Putamen (tissue), 1 donor: ENCODE results near the gene KRTAP9-6.
"Not testable (repeated sequence)": the region's sequence is repeated elsewhere in the genome, so short reads cannot be mapped to it uniquely, and the experiment has no call there.

Experiments
- DNase-seq: peaks from one replicate; pipeline ENCODE4 v3.0.0-alpha.2; 2016; ENCODE audit warnings: low spot score

Gene KRTAP9-6

GRCh38 chr17:41271858-41272257 is 6.7 kb downstream of the KRTAP9-6 start:
- DNase-seq: no peak

GRCh38 chr17:41275648-41276190 is 10.5 kb downstream of the KRTAP9-6 start, which contains the start of gene KRTAP9-7:
TSS of gene KRTAP9-7 (plus strand) at chr17:41275698. CDS start at chr17:41275698, 0 bp downstream.
- DNase-seq: not testable (repeated sequence)

GRCh38 chr17:41278176-41278955 is 13.2 kb downstream of the KRTAP9-6 start:
- DNase-seq: no peak

DNA sequence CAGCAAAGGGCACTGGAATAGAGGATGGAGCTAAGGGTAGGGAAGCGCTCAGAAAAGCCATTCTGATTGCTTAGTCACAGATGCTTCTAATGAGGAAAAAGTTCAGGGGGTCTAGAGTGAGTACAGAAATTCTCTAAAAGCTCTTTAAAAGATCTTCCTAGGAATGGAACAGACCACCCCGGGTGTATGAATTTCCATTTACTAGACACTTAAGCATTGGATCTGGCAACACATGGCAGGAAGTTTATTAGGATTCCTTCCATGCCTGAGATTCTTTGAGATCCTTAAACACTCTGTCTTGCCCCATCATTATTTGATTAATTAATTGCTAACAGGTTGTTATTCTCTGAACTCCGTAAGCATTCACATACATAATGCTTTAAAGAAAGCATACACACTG is 18.9 kb downstream of the KRTAP9-6 start:
- DNase-seq: no peak

DNA sequence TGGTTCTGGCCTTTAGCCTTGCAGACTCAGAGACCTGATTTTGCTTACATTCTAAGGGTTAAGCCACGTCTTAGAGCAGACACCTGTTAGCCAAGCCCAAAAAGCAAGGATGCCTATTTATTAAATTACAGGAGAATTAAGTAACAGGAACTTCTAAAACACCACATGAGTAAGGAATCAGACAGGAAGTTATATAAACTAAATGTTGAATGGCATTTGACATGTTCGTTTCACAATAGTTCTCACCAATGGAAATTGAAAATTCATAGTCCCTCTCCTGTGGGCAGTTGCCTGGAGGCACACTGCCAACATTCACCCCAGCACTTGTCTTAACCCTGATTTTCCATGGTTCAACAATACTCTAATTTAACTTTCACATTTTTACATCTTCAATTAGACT is 19.4 kb downstream of the KRTAP9-6 start:
- DNase-seq: no peak

DNA sequence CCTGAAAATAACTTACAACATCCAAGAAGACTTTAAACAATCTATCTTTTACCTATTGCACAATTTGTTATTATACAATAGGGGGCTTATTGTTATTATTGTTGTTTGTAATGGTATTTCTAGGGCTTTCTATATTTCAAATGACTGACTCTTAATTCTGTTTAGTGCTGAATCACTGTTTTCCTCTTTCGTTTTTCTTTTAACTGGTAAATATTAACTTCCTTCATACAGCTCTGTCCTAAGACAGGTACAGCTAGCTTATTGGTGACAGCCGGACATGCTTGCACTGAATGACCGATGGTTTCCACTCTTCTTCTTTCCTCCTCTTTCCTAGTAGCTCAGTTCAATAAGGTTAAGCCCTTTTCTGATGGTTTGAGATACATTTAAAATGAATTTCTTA is 21.9 kb downstream of the KRTAP9-6 start:
- DNase-seq: no peak

GRCh38 chr17:41294016-41294415 is 28.8 kb downstream of the KRTAP9-6 start:
- DNase-seq: no peak

DNA sequence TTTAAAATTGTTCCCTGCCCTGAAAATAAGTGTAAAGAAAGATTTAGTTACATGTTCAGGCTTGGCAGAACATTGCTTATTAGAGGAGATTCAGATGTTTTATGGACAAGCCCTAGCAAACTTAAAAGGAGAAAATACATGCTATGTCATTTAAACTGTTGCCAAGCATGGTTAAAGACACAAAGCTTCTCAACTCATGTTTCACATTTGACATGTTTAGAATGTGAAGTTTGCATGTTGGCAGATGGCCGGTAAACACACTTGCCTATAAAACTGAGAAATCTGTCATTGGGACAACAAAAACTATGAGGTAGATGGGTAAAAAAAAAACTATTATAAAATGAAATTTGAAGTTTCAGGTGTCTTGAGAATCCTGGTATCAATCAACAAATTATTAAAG is 31.7 kb downstream of the KRTAP9-6 start:
- no peak for DNase-seq

GRCh38 chr17:41298458-41299135 is 33.4 kb downstream of the KRTAP9-6 start:
- no peak for DNase-seq

DNA sequence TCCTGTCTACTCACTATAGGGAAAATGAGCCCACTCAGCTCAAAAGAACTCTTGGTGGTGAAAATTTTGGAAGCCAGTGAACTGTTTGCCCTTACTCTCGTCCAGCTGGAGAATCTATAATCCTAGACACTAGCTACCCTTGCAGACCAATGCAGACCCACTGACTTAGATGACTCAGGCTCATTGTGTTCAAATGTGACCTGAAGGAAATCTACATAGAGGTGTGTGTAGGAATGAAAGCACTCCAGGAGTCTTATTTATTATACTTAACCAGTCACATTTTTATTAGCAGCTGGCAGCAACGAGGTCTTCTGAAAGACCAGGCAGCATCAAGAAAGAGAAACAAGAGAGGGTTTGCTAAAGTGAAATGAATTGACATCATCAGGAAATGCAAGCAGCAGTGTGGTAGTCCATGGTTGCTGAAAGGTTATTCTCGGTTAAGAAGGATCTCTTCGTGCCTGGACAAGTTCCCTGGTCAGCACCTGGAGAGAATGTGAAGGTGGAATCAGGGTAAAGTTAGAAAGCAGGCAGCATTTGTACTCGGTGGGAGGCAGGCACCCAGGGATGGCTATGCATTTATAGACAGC is 36.1 kb downstream of the KRTAP9-6 start:
- DNase-seq: no peak

GRCh38 chr17:41301916-41302901 is 37.0 kb downstream of the KRTAP9-6 start, which contains the start of gene KRTAP29-1:
TSS of gene KRTAP29-1 (minus strand) at chr17:41302851. CDS start at chr17:41302851, 0 bp downstream.
- no peak for DNase-seq

DNA sequence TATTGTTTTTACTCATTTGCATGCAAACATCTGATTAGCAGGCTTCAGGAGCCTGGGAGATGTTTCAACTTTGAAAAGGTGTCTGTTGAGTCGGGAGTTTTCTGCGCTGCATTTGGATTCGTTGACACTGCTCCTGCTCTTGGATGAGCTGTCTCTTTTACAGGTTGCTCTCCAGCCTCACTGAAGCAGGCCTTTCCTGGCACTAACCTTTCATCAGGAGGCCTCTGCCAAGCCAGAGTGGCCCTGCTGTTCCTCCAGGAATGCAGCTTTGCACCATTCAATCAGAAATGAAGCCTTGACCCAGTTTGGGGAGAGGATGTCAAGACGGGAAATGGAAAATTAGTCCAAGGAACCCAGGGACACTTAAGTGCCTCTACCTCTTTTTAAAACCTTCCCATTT is 37.8 kb downstream of the KRTAP9-6 start:
- DNase-seq: no peak

- no peak for DNase-seq
These were observed 38.9 kb downstream of the KRTAP9-6 start for GRCh38 chr17:41304091-41304490.

GRCh38 chr17:41307647-41308046 is 42.5 kb downstream of the KRTAP9-6 start:
- no peak for DNase-seq

DNA sequence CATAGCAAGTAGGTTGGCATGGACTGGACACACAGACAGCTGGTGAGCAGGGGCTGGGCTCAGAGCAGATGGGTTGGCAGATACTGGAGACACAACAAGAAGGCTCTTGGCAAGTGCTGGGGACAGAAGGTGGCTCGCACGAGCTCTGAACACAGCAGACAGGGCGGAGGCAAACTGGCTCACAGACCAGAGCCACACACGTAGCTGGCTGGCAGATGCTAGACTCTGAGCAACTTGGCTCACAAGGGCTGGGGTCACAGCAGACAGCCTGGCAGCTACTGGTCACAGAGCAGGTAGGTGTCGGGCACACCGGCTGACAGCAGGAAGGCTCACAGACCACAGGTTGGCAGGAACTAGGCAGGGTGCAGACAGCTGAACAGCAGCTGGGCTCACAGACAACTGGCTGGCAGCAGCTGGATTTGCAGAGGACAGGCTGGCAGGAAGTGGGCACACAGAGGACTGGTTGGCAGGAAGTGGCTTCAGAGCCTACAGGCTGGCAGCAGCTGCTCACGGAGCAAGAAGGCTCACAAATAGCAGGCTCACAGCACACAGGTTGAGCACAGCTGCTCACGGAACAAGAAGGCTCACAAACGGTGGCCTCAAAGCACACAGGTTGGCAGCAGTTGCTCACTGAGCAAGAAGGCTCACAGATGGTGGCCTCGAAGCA is 43.2 kb downstream of the KRTAP9-6 start:
- no peak for DNase-seq

DNA sequence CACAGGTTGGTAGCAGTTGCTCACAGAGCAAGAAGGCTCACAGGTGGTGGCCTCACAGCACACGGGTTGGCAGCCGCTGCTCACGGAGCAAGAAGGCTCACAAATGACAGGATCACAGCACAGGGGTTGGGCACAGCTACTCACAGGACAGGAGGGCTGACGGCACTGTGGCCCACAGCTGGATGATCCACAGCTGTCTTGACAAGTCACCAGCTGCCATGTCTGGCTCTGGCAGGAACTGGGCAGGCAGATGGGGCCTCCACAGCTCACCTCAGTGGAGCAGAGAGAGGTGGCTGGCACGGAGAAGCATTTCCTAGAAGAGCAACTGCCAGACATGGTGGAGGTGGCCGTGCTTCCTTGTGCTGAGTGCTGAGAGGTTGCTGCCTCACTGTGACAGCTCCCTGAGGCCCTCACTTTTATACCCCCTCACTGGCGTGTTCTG is 43.8 kb downstream of the KRTAP9-6 start, which contains the start of gene KRTAP16-1:
TSS of gene KRTAP16-1 (minus strand) at position 392 of the 442 bp plus-strand sequence. CDS start at position 336, 56 bp downstream.
- DNase-seq: no peak

GRCh38 chr17:41311111-41311510 is 45.9 kb downstream of the KRTAP9-6 start:
- DNase-seq: no peak

- DNase-seq: no peak
These were observed 50.1 kb downstream of the KRTAP9-6 start, which contains the start of gene KRTAP17-1 for GRCh38 chr17:41315204-41315794. TSS of gene KRTAP17-1 (minus strand) at chr17:41315710. CDS start at chr17:41315650, 60 bp downstream.
